Measurements from ENCODE around the gene RNF112.
"Not testable (repeated sequence)": the region's sequence is repeated elsewhere in the genome, so short reads cannot be mapped to it uniquely, and the experiment has no call there.

- TF ChIP-seq, protein P1, sequence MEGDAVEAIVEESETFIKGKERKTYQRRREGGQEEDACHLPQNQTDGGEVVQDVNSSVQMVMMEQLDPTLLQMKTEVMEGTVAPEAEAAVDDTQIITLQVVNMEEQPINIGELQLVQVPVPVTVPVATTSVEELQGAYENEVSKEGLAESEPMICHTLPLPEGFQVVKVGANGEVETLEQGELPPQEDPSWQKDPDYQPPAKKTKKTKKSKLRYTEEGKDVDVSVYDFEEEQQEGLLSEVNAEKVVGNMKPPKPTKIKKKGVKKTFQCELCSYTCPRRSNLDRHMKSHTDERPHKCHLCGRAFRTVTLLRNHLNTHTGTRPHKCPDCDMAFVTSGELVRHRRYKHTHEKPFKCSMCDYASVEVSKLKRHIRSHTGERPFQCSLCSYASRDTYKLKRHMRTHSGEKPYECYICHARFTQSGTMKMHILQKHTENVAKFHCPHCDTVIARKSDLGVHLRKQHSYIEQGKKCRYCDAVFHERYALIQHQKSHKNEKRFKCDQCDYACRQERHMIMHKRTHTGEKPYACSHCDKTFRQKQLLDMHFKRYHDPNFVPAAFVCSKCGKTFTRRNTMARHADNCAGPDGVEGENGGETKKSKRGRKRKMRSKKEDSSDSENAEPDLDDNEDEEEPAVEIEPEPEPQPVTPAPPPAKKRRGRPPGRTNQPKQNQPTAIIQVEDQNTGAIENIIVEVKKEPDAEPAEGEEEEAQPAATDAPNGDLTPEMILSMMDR (IDR thresholded peaks at IDR 0.05) = not testable (repeated sequence)
- not testable (repeated sequence) for TF ChIP-seq POLR2A, EP300, POLR2AphosphoS5 (IDR thresholded peaks at IDR 0.05)
Measured at GRCh38 chr17:19446577-19446976, 35.5 kb downstream of the RNF112 start.
